ENCODE results near the gene NDE1.
"Not testable (repeated sequence)": the region's sequence is repeated elsewhere in the genome, so short reads cannot be mapped to it uniquely, and the experiment has no call there.

Gene NDE1

DNA sequence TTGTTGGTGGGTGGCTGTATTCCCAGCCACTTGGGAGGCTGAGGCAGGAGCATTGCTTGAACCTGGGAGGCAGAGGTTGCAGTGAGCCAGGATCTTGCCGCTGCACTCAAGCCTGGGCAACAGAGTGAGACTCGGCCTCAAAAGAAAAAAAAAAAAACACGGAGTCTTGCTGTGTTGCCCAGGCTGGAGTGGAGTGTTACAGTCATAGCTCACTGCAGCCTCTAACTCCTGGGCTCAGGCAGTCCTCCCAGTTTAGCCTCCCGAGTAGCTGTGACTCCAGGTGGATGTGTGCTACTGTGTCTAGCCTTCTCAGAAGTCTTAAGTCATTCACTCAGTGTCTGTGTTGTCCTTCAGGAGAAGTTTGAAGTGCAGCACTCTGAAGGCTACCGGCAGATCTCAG lies 27.4 kb downstream of the NDE1 start:
- no peak for TF ChIP-seq CTCF (IDR thresholded peaks at IDR 0.05; ENCODE audit: low read depth, low read length)
- H3K4me3 ChIP-seq (replicated peaks in 1 of 2; ENCODE audit: low read depth in 2 of 2, low read length in 2 of 2), result no peak overlapping the region
- no peak for DNase-seq (ENCODE audit: low read depth in 2 of 2)

DNA sequence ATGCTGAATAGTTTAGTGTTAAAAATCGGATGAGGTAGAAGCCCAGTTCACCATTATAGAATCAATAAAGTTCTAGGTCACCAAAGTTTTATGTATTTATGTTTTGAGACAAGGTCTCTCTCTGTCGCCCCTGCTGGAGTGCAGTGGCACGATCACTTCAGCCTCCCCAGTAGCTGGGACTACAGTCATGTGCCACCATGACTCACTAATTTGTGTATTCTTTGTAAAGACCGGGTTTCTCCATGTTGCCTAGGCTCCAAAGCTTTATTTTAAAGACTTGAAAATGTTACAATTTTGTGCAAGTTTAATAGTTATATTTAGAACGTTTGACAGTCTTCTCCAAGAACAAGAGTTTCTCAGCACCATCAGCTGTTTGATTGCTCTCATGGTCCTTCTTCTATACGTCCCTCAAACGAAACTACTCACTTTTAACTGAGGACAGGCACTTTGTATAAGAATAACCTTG lies 32.1 kb downstream of the NDE1 start:
- DNase-seq (ENCODE audit: low read depth in 2 of 2), result peak; percentile 75 to 86
- H3K4me3 ChIP-seq (replicated peaks in 1 of 2; ENCODE audit: low read depth in 2 of 2, low read length in 2 of 2), result no peak overlapping the region
- peak; percentile 72 for TF ChIP-seq CTCF (IDR thresholded peaks at IDR 0.05; ENCODE audit: low read depth, low read length)

GRCh38 chr16:15686287-15686686 lies 36.2 kb downstream of the NDE1 start:
- no peak for TF ChIP-seq CTCF (IDR thresholded peaks at IDR 0.05; ENCODE audit: low read depth, low read length)
- DNase-seq (ENCODE audit: low read depth in 2 of 2), result no peak
- H3K4me3 ChIP-seq (replicated peaks in 1 of 2; ENCODE audit: low read depth in 2 of 2, low read length in 2 of 2), result no peak overlapping the region

DNA sequence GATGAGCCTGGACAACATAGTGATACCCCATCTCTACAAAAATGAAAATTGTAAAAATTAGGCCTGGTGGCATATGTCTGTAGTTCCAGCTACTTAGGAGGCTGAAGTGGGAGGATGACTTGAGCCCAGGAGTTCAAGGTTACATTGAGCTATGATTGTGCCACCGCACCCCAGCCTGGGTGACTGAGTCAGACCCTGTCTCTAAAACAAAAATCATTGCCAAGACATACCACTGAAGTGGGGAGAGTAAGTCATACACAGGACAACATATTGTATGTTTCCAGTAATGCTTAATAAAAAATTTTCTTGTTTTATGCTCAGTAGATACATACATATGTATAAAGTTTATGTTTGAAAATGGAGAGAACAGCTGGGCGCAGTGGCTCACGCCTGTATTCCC lies 39.2 kb downstream of the NDE1 start:
- TF ChIP-seq CTCF (IDR thresholded peaks at IDR 0.05; ENCODE audit: low read depth, low read length), result no peak
- H3K4me3 ChIP-seq (replicated peaks in 1 of 2; ENCODE audit: low read depth in 2 of 2, low read length in 2 of 2), result no peak overlapping the region
- DNase-seq (ENCODE audit: low read depth in 2 of 2), result peak in 1 of 2 donors; percentile 70

DNA sequence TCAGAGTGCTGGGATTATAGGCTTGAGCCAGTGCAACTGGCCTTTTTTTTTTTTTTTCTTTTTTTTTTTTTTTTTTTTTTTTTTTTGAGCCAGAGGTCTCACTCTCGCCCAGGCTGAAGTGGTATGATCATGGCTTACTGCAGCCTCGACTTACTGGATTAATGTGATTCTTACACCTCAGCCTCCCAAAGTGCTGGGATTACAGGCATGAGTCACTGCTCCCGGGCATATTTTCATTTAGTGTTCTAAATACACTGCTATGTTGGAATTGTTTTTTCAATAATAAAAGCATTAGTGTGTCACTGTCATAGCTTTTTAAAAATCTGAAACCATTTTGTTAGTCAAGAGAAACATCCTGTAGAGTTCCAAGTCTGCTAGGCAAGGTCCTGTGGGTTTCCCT lies 40.3 kb downstream of the NDE1 start:
- DNase-seq (ENCODE audit: low read depth in 2 of 2), result peak in 1 of 2 donors; percentile 69
- TF ChIP-seq CTCF (IDR thresholded peaks at IDR 0.05; ENCODE audit: low read depth, low read length), result no peak
- H3K4me3 ChIP-seq (replicated peaks in 1 of 2; ENCODE audit: low read depth in 2 of 2, low read length in 2 of 2), result no peak overlapping the region

GRCh38 chr16:15691046-15691445 lies 41.0 kb downstream of the NDE1 start:
- no peak for TF ChIP-seq CTCF (IDR thresholded peaks at IDR 0.05; ENCODE audit: low read depth, low read length)
- H3K4me3 ChIP-seq (replicated peaks in 1 of 2; ENCODE audit: low read depth in 2 of 2, low read length in 2 of 2), result no peak overlapping the region
- no peak for DNase-seq (ENCODE audit: low read depth in 2 of 2)

DNA sequence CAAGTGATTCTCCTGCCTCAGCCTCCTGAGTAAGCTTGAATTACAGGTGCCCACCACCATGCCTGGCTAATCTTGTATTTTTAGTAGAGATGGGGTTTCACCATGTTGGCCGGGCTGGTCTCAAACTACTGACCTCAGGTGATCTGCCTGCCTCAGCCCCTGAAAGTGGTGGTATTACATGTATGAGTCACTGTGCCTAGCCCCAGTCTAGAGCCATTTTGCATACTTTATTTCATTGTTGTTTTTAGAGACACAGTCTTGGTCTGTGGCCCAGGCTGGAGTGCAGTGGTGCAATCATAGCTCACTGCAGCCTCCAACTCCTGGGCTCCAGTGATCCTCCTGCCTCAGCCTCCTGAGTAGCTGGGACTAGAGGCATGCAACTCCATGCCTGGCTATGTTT lies 42.5 kb downstream of the NDE1 start:
- peak in 1 of 2 donors; percentile 6 for DNase-seq (ENCODE audit: low read depth in 2 of 2)
- H3K4me3 ChIP-seq (replicated peaks in 1 of 2; ENCODE audit: low read depth in 2 of 2, low read length in 2 of 2), result not testable (repeated sequence)

Measured in cardiac fibroblast (primary cell).